DND-41 (cell line): ENCODE measurements around the gene PROSER1.

ENCODE experiments used
- EZH2 ChIP-seq: IDR thresholded peaks from 3 replicates; pipeline ENCODE4 v1.6.1; 2012; ENCODE audit warnings: borderline replicate concordance, low read depth, mild to moderate bottlenecking, moderate library complexity, low read length, inconsistent platforms; ENCODE audit not compliant: severe bottlenecking
- TF ChIP-seq, protein P1 (sequence below): IDR thresholded peaks from 2 replicates; pipeline ENCODE4 v1.5.1; 2012; ENCODE audit warnings: borderline replicate concordance, low read length, moderate library complexity, mild to moderate bottlenecking; ENCODE audit not compliant: poor library complexity, severe bottlenecking; ENCODE audit errors: extremely low read depth

DNA sequence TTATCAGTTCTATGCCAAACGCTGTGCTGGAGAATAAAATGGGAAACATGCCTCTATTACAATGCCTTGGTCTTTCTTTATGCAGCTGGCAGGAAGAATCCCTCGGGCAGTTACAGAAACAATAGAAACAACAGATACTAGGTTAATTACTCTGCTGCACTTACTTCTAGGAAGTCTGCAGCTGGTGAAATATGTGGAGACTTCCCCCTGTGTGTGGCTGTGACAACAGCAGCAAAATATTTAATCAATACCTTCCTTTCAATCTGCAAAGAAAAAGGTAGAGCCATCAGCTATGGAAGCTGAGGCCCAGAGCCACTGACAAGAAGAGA, 57.2 kb downstream of the PROSER1 start:
- TF ChIP-seq, protein P1, sequence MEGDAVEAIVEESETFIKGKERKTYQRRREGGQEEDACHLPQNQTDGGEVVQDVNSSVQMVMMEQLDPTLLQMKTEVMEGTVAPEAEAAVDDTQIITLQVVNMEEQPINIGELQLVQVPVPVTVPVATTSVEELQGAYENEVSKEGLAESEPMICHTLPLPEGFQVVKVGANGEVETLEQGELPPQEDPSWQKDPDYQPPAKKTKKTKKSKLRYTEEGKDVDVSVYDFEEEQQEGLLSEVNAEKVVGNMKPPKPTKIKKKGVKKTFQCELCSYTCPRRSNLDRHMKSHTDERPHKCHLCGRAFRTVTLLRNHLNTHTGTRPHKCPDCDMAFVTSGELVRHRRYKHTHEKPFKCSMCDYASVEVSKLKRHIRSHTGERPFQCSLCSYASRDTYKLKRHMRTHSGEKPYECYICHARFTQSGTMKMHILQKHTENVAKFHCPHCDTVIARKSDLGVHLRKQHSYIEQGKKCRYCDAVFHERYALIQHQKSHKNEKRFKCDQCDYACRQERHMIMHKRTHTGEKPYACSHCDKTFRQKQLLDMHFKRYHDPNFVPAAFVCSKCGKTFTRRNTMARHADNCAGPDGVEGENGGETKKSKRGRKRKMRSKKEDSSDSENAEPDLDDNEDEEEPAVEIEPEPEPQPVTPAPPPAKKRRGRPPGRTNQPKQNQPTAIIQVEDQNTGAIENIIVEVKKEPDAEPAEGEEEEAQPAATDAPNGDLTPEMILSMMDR: no peak
- no peak for TF ChIP-seq EZH2
